ENCODE data around the gene SEMA3B. TPM values are rescaled to one million over a fixed set of nuclear protein-coding genes. Genes with fewer than 3 reads are reported as not detected.

The SEMA3B gene
- total and polyA plus RNA-seq, 2 of the 4 experiments (the other 2 are of a cell fraction): 4.3 to 29.3 TPM

DNA sequence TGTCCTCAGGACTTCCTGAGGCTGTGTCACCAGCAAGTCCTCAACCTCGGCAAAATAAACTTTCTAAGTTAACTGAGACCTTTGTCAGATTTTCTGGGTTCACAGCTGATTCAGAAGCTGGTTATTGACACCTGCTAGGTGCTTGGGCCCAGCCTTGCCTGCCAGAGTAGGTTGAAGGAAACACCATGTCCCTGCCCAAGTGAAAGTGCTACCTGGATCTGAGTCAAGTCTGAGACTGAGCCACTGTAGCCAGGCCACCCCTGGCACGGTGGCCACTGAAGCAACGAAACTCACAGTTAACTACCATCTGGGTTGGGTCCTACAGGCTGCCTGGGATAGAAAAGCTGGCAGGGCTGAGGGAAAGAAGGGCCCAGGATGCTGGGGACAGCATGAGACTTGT lies 45.4 kb downstream of the SEMA3B start:
- Histone ChIP-seq H3K4me2 (ENCODE audit: low read depth, low read length) (no peak overlapping the region), H2BK15ac (ENCODE audit: low read depth, low read length) (no peak overlapping the region), H2AK9ac (replicated peaks; ENCODE audit: low read depth, low read length, poor library complexity) (no peak overlapping the region), H3K9me3 (ENCODE audit: control insufficient read depth, insufficient read depth, low read length) (peaks cover 2% of the 10 kb centered on the region; the same call in 1 of the 2 replicates), H4K91ac (ENCODE audit: insufficient read depth, low read depth, low read length) (no peak overlapping the region), H4K20me1 (ENCODE audit: insufficient read depth, low read length) (0 out of 2 replicates have a peak, but pooled peaks cover 13% of the 10 kb centered on the region), H3K18ac (ENCODE audit: low read depth, low read length) (no peak overlapping the region), H2BK5ac (ENCODE audit: low read depth, low read length, poor library complexity, severe bottlenecking) (no peak overlapping the region), H2BK20ac (ENCODE audit: low read depth, low read length) (no peak overlapping the region), H3K9ac (ENCODE audit: low read depth, low read length) (no peak overlapping the region), H4K5ac (ENCODE audit: low read depth, low read length) (no peak overlapping the region), H3K79me1 (ENCODE audit: low read depth in 1 of 2, low read length in 2 of 2) (peaks cover 13 to 36% of the 10 kb centered on the region in 2 experiments), H4K8ac (ENCODE audit: low read depth in 2 of 2, low read length in 2 of 2) (no peak overlapping the region), H3K14ac (replicated peaks; ENCODE audit: low read depth, low read length) (no peak overlapping the region), H3K23ac (ENCODE audit: low read depth, low read length) (no peak overlapping the region), H3K27ac (ENCODE audit: insufficient read depth, low read length) (no peak overlapping the region), H3K56ac (ENCODE audit: extremely low read depth, insufficient read depth, low read length) (no peak overlapping the region), H3K27me3 (ENCODE audit: control insufficient read depth, insufficient read depth, low read length) (no peaks in the 10 kb centered on the region), H3K36me3 (ENCODE audit: control insufficient read depth, insufficient read depth, low read length) (peaks cover 33% of the 10 kb centered on the region), H3K9me1 (ENCODE audit: insufficient read depth, low read length) (peaks cover 18% of the 10 kb centered on the region), H2AK5ac (ENCODE audit: low read depth, low read length) (no peak overlapping the region), H3K4me3 (ENCODE audit: insufficient read depth, low read depth, low read length) (no peak overlapping the region), H3K4me1 (ENCODE audit: control insufficient read depth, insufficient read depth, low read length) (peaks cover 6% of the 10 kb centered on the region; the same call in 1 of the 2 replicates), H2AFZ (replicated peaks; ENCODE audit: low read length, poor library complexity) (no peak overlapping the region), H3K4ac (ENCODE audit: low read depth, low read length) (no peak overlapping the region), H2BK120ac (ENCODE audit: low read depth, low read length) (no peak overlapping the region)
- POLR2A ChIA-PET (ENCODE audit: unreplicated experiment): no interaction called here
- no peak for TF ChIP-seq RFX5 (IDR thresholded peaks at IDR 0.05; ENCODE audit: low read depth, low read length)
- no peak for TF ChIP-seq POLR2A (IDR thresholded peaks at IDR 0.05; ENCODE audit: low read depth, low read length)
- no peak for TF ChIP-seq MAZ (IDR thresholded peaks at IDR 0.05; ENCODE audit: borderline replicate concordance, low read depth, low read length)
- TF ChIP-seq SMC3 (IDR thresholded peaks at IDR 0.05; ENCODE audit: low read depth, low read length): no peak
- no peak for TF ChIP-seq CEBPB (IDR thresholded peaks at IDR 0.05; ENCODE audit: low read depth, low read length)
- no peak for TF ChIP-seq FOS (IDR thresholded peaks at IDR 0.05; ENCODE audit: low read depth, low read length)
- no peak for TF ChIP-seq RAD21 (IDR thresholded peaks at IDR 0.05; ENCODE audit: low read length)
- TF ChIP-seq MXI1 (IDR thresholded peaks at IDR 0.05; ENCODE audit: borderline replicate concordance, low read depth, low read length): no peak
- TF ChIP-seq, protein P1, sequence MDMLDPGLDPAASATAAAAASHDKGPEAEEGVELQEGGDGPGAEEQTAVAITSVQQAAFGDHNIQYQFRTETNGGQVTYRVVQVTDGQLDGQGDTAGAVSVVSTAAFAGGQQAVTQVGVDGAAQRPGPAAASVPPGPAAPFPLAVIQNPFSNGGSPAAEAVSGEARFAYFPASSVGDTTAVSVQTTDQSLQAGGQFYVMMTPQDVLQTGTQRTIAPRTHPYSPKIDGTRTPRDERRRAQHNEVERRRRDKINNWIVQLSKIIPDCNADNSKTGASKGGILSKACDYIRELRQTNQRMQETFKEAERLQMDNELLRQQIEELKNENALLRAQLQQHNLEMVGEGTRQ (IDR thresholded peaks at IDR 0.05; ENCODE audit: low read depth, low read length): no peak
- TF ChIP-seq NFE2L2 (IDR thresholded peaks at IDR 0.05; ENCODE audit: low read depth, low read length): no peak
- no peak for TF ChIP-seq MAFK (IDR thresholded peaks at IDR 0.05; ENCODE audit: low read depth, low read length)
- no peak for TF ChIP-seq CHD1 (IDR thresholded peaks at IDR 0.05; ENCODE audit: low read depth, low read length)
- no peak for TF ChIP-seq BHLHE40 (IDR thresholded peaks at IDR 0.05; ENCODE audit: low read depth, low read length)
- TF ChIP-seq, protein P2, sequence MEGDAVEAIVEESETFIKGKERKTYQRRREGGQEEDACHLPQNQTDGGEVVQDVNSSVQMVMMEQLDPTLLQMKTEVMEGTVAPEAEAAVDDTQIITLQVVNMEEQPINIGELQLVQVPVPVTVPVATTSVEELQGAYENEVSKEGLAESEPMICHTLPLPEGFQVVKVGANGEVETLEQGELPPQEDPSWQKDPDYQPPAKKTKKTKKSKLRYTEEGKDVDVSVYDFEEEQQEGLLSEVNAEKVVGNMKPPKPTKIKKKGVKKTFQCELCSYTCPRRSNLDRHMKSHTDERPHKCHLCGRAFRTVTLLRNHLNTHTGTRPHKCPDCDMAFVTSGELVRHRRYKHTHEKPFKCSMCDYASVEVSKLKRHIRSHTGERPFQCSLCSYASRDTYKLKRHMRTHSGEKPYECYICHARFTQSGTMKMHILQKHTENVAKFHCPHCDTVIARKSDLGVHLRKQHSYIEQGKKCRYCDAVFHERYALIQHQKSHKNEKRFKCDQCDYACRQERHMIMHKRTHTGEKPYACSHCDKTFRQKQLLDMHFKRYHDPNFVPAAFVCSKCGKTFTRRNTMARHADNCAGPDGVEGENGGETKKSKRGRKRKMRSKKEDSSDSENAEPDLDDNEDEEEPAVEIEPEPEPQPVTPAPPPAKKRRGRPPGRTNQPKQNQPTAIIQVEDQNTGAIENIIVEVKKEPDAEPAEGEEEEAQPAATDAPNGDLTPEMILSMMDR (conservative IDR thresholded peaks at IDR 0.05; ENCODE audit: low read depth, low read length): no peak
- TF ChIP-seq, protein P3, sequence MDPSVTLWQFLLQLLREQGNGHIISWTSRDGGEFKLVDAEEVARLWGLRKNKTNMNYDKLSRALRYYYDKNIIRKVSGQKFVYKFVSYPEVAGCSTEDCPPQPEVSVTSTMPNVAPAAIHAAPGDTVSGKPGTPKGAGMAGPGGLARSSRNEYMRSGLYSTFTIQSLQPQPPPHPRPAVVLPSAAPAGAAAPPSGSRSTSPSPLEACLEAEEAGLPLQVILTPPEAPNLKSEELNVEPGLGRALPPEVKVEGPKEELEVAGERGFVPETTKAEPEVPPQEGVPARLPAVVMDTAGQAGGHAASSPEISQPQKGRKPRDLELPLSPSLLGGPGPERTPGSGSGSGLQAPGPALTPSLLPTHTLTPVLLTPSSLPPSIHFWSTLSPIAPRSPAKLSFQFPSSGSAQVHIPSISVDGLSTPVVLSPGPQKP (IDR thresholded peaks at IDR 0.05; ENCODE audit: borderline replicate concordance, low read depth, low read length): no peak
- no peak for TF ChIP-seq RCOR1 (IDR thresholded peaks at IDR 0.05; ENCODE audit: insufficient replicate concordance, low read length)
- intact Hi-C loops (cut with micrococcal nuclease): no loop called here
- ATAC-seq (ENCODE audit: low read depth) (no peak), DNase-seq (no peak)
- CTCF ChIA-PET: no interaction called here
- dilution Hi-C loops (cut with HindIII; ENCODE audit: low sequenced_read_pairs, unreplicated experiment): no loop called here
- WGBS, 2 experiments (ENCODE audit: extremely low coverage in 2 of 2, insufficient read length in 1 of 2): 89% methylated on average over 3 of the region's 3 CpGs; no CpG with 5 or more reads in 1 of the 2 experiments
- BruUV-seq (replicated peaks): no TSS peak
- in situ Hi-C loops (cut with MboI; ENCODE audit: low sequenced_read_pairs): no loop called here
